Adrenal gland (tissue), 5 donors: ENCODE data around the gene ANKMY1.

Experiments
- POLR2A ChIP-seq, 2 donors: fragments of 450-650 bp; IDR thresholded peaks; one replicate each; pipeline ENCODE4 v1.6.1; 2017; ENCODE audit warnings: antibody characterized with exemption in 2 of 2, mild to moderate bottlenecking in 2 of 2, moderate library complexity in 1 of 2
- TF ChIP-seq, protein P1 (sequence below), 6 experiments: fragments of 450-650 bp in 4 of 6; fragments of 200-600 bp in 2 of 6; sonication (generic) in 1 of 6; IDR thresholded peaks; 1 replicate in 5 of 6; 2 replicates in 1 of 6; pipeline versions ENCODE4 v1.5.1 to v1.8.0; 2016 to 2021; ENCODE audit warnings: antibody characterized with exemption in 6 of 6, mild to moderate bottlenecking in 2 of 6, moderate library complexity in 1 of 6
- donor health status: DM: no; HTN: no; CAD: no.

DNA sequence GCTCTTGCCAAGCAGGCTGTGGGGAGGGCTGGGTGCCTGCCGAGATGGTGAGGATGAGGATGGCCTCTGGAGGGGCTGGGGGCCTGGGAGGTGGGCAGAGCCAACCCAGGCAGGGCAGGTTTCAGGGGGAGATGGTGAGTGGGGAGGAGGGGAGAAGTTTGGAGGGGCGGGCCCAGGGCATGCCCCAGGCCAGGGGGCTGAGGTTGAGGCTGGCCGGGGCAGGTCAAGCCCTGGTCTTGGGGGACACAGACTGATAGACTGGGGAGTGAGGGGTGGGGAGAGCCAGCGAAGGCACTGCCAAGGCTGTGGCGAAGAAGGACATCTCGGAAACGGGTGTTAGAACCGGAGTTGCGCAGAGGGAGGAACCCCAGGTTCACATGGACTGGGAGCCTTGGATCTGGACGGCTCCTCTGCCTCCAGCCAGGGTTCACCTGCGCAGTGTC, 41.4 kb upstream of the ANKMY1 start:
- no peak for TF ChIP-seq POLR2A (IDR thresholded peaks at IDR 0.05)
- TF ChIP-seq, protein P1, sequence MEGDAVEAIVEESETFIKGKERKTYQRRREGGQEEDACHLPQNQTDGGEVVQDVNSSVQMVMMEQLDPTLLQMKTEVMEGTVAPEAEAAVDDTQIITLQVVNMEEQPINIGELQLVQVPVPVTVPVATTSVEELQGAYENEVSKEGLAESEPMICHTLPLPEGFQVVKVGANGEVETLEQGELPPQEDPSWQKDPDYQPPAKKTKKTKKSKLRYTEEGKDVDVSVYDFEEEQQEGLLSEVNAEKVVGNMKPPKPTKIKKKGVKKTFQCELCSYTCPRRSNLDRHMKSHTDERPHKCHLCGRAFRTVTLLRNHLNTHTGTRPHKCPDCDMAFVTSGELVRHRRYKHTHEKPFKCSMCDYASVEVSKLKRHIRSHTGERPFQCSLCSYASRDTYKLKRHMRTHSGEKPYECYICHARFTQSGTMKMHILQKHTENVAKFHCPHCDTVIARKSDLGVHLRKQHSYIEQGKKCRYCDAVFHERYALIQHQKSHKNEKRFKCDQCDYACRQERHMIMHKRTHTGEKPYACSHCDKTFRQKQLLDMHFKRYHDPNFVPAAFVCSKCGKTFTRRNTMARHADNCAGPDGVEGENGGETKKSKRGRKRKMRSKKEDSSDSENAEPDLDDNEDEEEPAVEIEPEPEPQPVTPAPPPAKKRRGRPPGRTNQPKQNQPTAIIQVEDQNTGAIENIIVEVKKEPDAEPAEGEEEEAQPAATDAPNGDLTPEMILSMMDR (IDR thresholded peaks at IDR 0.05): no peak
